LNCAP (cell line): Measurements from ENCODE around the gene MLXIP.

Experiments
- TF ChIP-seq, protein P1 (sequence below): fragments of 450-650 bp; IDR thresholded peaks from 2 replicates; pipeline ENCODE4 v1.5.1; 2017; ENCODE audit warnings: mild to moderate bottlenecking

MLXIP gene, protein sequence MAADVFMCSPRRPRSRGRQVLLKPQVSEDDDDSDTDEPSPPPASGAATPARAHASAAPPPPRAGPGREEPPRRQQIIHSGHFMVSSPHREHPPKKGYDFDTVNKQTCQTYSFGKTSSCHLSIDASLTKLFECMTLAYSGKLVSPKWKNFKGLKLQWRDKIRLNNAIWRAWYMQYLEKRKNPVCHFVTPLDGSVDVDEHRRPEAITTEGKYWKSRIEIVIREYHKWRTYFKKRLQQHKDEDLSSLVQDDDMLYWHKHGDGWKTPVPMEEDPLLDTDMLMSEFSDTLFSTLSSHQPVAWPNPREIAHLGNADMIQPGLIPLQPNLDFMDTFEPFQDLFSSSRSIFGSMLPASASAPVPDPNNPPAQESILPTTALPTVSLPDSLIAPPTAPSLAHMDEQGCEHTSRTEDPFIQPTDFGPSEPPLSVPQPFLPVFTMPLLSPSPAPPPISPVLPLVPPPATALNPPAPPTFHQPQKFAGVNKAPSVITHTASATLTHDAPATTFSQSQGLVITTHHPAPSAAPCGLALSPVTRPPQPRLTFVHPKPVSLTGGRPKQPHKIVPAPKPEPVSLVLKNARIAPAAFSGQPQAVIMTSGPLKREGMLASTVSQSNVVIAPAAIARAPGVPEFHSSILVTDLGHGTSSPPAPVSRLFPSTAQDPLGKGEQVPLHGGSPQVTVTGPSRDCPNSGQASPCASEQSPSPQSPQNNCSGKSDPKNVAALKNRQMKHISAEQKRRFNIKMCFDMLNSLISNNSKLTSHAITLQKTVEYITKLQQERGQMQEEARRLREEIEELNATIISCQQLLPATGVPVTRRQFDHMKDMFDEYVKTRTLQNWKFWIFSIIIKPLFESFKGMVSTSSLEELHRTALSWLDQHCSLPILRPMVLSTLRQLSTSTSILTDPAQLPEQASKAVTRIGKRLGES

DNA sequence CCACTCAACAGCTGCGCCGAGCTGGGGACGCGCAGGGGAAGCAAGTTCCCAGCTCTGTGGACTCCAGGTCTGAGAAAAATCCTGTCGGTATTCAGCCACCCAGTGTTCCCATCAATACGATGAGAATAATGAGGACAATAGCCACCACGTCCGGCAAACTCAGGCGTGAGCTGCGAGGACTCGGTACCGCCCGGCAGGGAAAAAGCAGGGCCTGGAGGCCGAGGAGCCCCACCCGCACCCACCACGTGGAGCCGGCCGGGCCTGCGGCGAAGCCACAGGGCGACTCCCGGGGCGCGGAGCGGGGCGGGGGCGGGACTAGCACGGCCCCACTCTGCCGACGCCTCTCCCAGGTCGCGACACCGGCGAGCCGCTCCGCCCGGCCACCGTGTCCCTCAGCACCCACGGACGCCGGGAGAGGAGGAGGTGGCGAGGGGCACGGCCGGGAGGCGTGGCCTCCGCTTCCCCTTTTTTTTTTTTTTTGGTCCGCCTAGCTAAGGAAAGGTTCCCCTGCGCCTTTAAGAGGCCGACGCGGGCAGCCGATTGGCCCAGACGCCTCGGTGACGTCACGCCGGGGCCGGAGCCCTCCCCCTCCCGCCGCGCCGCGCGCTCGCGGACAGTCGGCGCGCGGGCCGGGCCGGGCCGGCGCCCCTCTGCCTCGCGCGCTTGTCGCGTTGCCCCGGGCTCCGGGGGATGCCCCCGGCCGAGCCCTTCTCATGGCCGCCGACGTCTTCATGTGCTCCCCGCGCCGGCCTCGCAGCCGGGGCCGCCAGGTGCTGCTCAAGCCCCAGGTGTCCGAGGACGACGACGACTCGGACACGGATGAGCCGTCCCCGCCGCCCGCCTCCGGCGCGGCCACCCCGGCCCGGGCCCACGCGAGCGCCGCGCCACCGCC lies at the start of gene MLXIP:
Gene MLXIP, plus strand, starts transcription at position 616 of the 892 bp plus-strand sequence. Its CDS starts 98 bp downstream, at position 714.
- TF ChIP-seq, protein P1, sequence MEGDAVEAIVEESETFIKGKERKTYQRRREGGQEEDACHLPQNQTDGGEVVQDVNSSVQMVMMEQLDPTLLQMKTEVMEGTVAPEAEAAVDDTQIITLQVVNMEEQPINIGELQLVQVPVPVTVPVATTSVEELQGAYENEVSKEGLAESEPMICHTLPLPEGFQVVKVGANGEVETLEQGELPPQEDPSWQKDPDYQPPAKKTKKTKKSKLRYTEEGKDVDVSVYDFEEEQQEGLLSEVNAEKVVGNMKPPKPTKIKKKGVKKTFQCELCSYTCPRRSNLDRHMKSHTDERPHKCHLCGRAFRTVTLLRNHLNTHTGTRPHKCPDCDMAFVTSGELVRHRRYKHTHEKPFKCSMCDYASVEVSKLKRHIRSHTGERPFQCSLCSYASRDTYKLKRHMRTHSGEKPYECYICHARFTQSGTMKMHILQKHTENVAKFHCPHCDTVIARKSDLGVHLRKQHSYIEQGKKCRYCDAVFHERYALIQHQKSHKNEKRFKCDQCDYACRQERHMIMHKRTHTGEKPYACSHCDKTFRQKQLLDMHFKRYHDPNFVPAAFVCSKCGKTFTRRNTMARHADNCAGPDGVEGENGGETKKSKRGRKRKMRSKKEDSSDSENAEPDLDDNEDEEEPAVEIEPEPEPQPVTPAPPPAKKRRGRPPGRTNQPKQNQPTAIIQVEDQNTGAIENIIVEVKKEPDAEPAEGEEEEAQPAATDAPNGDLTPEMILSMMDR, result no peak

DNA sequence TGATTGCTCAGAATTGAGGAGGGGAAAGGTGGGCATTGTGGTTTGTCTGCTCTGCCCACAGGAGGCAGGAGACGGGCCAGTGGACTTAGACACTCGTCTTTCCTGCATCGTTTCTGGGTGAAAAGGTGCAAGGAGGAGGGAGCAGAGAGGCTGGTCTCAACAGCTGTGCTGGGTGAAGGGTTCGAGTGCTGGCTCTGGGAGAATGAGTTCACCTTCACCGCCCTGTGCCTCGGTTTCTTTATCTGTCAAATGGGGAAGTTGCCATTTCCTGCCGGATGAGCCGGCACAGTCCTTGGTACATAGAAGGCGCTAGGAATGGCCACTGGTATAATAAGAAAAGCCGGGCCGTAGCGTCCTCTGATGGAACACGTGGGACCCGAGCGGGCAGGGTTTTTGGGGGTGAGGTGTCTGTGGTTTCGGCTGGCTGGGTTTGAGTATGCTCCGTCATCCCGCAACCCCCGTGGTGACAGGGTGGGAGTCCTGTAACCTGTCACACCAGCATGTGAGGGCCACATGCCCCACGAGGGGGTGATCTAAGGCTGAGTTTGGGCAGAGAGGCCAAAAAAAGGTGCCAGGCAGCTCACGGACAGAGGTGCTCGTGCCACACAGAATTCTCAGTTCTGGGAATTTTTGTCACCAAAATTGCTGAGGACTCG lies 49.5 kb upstream of the MLXIP start:
- TF ChIP-seq, protein P1, result no peak

DNA sequence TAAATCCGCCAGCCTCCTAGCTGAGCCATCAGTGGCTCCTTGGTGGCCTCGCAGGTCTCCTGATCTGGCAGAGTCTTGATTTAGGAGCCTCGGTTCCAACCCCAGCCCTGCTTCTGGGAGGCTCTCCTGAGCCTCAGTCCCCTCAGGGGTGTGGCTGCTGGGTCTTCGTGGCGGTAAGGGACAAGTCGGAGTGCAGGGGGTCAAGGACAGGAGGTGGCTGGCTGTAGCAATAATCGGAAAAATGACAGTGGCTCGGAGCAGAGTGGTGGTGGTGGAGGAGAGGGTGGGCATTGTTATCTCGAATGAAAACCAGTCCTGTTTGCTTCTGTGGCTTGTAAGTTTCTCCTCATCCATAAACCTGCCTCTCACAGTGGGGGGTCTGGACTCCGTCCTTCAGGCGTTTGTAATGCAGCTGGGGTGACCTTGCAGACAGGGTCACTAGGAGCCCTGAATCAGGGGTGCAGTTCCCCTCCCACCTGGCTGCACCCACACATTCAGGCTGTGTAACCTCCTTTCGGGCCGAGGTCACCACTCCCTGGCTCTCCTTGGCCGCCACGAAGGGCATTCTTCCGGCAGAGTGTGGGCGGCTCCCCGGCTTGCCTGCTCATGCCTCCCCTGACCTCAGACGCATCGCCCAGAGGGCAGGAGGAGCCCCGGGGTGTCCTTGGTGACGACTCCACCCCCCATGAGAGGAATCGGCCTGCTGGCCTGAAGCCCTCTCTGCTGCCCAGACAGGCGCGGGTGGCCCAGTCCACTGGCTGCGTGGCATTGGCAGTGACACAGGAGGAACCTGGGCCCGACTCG lies 48.7 kb upstream of the MLXIP start:
- TF ChIP-seq, protein P1, result no peak

DNA sequence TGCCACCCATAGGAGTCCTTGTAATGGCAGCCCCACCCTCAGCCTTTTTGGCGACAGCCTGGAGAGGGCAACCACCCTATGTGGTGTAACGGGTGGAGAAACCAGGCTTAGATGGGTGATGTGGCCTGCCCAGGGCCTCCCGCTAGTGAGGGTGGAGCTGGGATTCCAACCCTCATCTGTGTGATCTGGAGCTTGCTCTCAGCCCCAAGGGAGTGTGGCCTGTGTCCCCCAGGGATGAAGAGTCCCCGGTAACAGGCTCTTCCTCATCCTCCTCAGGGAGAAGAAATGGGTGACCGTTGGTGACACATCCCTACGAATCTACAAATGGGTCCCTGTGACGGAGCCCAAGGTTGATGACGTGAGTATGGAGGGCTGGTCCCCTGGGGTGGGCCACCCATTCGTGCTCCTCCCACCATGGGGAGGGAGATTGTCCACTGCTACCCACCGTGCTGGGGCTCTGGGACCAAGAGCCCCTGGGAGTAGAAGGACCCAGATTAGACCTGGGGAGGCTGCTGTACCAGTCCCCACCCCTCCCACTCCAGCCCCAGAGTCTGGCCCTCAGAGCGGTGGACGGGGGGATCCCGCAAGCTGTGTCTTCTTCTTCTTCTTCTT lies 48.0 kb upstream of the MLXIP start:
- TF ChIP-seq, protein P1, result no peak

DNA sequence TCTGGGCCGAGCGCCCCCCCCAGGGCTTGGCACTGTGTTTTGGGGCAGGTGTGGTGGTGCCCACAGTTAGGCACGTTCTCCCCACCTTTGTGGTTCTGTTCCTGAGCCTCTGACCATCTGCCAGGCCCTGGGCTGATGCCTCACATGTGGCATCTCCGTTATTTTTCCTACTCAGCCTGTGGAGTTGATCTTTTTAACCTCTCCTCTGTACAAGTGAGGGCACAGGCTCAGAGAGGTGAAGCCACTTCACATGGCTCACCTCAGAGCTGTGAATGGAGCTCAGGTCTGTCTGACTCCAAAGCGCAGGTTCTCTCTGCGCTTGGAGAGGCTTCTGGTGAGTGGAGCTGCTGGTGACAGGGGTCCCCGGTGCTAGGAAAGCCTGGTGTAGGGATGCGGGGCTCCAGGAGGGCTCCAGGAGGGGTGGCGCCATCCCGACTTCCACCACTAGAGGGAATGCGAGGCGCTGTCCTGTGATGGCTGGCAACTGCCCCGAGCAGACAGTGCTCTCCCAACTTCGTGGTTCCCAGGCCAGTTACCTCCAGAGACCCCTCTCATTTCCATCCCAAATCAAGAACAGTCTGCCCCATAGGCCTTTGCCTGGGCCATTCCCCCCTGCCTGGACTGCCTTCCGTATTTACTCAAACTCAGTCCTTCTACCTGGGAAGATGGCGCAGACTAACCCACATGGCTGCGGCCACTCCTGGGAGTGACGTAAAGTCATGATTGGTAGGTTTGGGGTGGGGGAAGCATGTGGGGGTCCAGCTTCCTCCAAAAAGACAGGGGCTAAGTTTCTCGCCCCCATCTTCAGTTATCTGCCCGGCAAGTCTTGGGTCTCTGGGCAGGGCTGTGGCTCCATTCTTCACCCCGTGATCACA lies 47.0 kb upstream of the MLXIP start:
- TF ChIP-seq, protein P1, result peak; percentile 59

DNA sequence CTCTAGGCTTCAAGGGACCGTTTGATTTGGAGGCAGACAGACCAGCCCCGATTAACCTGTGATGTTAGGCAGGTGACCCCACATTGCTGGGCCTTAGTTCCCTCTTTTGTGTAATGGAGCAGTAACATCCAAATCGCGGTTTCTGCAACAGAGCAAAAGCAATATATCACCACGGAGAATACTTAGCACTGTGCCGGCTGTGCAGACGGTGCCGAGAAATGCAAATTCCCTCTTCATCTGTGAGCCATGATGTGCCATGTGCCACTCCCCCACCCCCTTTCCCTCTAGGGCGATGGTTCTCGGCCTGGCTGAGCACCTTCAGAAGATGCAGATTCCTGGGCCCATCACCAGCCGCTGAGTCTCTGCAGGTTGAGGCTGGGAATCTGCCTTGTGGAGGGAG lies 46.0 kb upstream of the MLXIP start:
- TF ChIP-seq, protein P1, result no peak
